Jurkat, Clone E6-1 (cell line): ENCODE measurements around the gene ARRDC2.

ENCODE experiments used
- DNase-seq: peaks from one replicate; pipeline ENCODE4 v3.0.0-alpha.2; 2011; ENCODE audit warnings: low read depth, low spot score
- H3K4me3 ChIP-seq: 2 replicates; pipeline ENCODE4 v1.5.1; 2011; ENCODE audit warnings: mild to moderate bottlenecking, low read length, control low read depth, moderate library complexity

The ARRDC2 gene

GRCh38 chr19:18046059-18046718 lies 38.2 kb downstream of the ARRDC2 start:
- no peak for DNase-seq
- H3K4me3 ChIP-seq: no peak overlapping the region

- no peak for DNase-seq
- H3K4me3 ChIP-seq: no peak overlapping the region
Observed at GRCh38 chr19:18049385-18049784, 41.4 kb downstream of the ARRDC2 start.

- DNase-seq: no peak
- no peak overlapping the region for H3K4me3 ChIP-seq
Observed at GRCh38 chr19:18051887-18052286, 43.9 kb downstream of the ARRDC2 start.

GRCh38 chr19:18053576-18054219 lies 45.7 kb downstream of the ARRDC2 start:
- no peak for DNase-seq
- H3K4me3 ChIP-seq: no peak overlapping the region

- no peak overlapping the region for H3K4me3 ChIP-seq
- DNase-seq: no peak
Observed at GRCh38 chr19:18055967-18056366, 48.0 kb downstream of the ARRDC2 start.

- no peak for DNase-seq
- no peak overlapping the region for H3K4me3 ChIP-seq
Observed at GRCh38 chr19:18057557-18057956, 49.6 kb downstream of the ARRDC2 start.

- H3K4me3 ChIP-seq: peak overlapping the region; percentile 37
- peak; percentile 67 for DNase-seq
Observed at GRCh38 chr19:18058208-18059009, 50.4 kb downstream of the ARRDC2 start.

- DNase-seq: no peak
- H3K4me3 ChIP-seq: no peak overlapping the region
Observed at GRCh38 chr19:18059297-18059696, 51.3 kb downstream of the ARRDC2 start.

- DNase-seq: no peak
- H3K4me3 ChIP-seq: no peak overlapping the region
Observed at GRCh38 chr19:18059902-18060301, 51.9 kb downstream of the ARRDC2 start.

- no peak for DNase-seq
- H3K4me3 ChIP-seq: no peak overlapping the region
Observed at GRCh38 chr19:18060472-18060871, 52.5 kb downstream of the ARRDC2 start.

GRCh38 chr19:18062028-18062427 lies 54.1 kb downstream of the ARRDC2 start:
- DNase-seq: no peak
- no peak overlapping the region for H3K4me3 ChIP-seq

GRCh38 chr19:18063463-18063862 lies 55.5 kb downstream of the ARRDC2 start:
- DNase-seq: no peak
- no peak overlapping the region for H3K4me3 ChIP-seq
